Testis (tissue), 3 donors: ENCODE results near the gene PRKN. TPM values are rescaled to one million over a fixed set of nuclear protein-coding genes. Genes with fewer than 3 reads are reported as not detected.

Experiments
- DNase-seq: peaks from one replicate; pipeline ENCODE4 v3.0.0-alpha.2; 2019
- H3K27ac ChIP-seq, 2 donors: fragments of 200-600 bp; sonication (generic); one replicate each; pipeline ENCODE4 v1.5.1; 2019
- H3K27me3 ChIP-seq: fragments of 200-600 bp; sonication (generic); one replicate; pipeline ENCODE4 v1.5.1; 2019
- H3K36me3 ChIP-seq: fragments of 200-600 bp; sonication (generic); one replicate; pipeline ENCODE4 v1.5.1; 2017; ENCODE audit warnings: low read depth; ENCODE audit errors: missing control alignments
- H3K4me1 ChIP-seq: fragments of 200-600 bp; sonication (generic); one replicate; pipeline ENCODE4 v1.5.1; 2019
- H3K4me3 ChIP-seq, 2 donors: fragments of 200-600 bp; sonication (generic); one replicate each; pipeline ENCODE4 v1.5.1; 2017 to 2019
- H3K9me3 ChIP-seq: fragments of 200-600 bp; sonication (generic); one replicate; pipeline ENCODE4 v1.5.1; 2017
- CTCF ChIP-seq, 3 experiments: fragments of 450-650 bp in 2 of 3; fragments of 200-600 bp in 1 of 3; sonication (generic) in 1 of 3; IDR thresholded peaks; one replicate each; pipeline ENCODE4 v1.5.1; 2016 to 2019; ENCODE audit warnings: antibody characterized with exemption in 3 of 3, mild to moderate bottlenecking in 2 of 3, moderate library complexity in 1 of 3
- POLR2A ChIP-seq: fragments of 450-650 bp; IDR thresholded peaks from one replicate; pipeline ENCODE4 v1.6.1; 2017; ENCODE audit warnings: antibody characterized with exemption, mild to moderate bottlenecking, moderate library complexity
- WGBS, 2 donors: methylation state at CpG; one replicate each; pipeline ENCODE4 v1.1.5; 2018; 5-methylcytosine and 5-hydroxymethylcytosine counted together
- intact Hi-C: fragments of 100-400 bp; cut with DNase I; formaldehyde crosslinking; loops from one replicate; pipeline ENCODE4 v1.15.1; 2023; ENCODE audit warnings: low total_unique reads
- polyA plus RNA-seq: library from polyadenylated mRNA; stranded (reverse); fragments of 350-450 nt; fragmentation: Illumina TruSeq; extraction: RNeasy Lipid Tissue Mini Kit (QIAGEN cat#74804); gene quantifications from one replicate; pipeline ENCODE4 v1.2.3, GENCODE V29; 2014; ENCODE audit warnings: low read depth, low replicate concordance; ENCODE audit not compliant: insufficient read depth
- total RNA-seq, 2 donors: library from RNA; depleted of rRNA; stranded (reverse); fragments of >200 nt; gene quantifications; one replicate each; pipeline ENCODE4 v1.2.3, GENCODE V29; 2016

PRKN gene
- total and polyA plus RNA-seq, 3 donors from 2014 or later: 19.1 to 34.5 (median 28.8) TPM

GRCh38 chr6:162219266-162219665 is 508.3 kb downstream of the PRKN start:
- intact Hi-C loops: no loop called here
- no peak for DNase-seq

GRCh38 chr6:162217811-162218493 is 509.6 kb downstream of the PRKN start:
- WGBS, 2 donors: 93 to 94% methylated on average over 11 of the region's 11 CpGs
- no peak for TF ChIP-seq POLR2A
- no peak for TF ChIP-seq CTCF (IDR thresholded peaks at IDR 0.05)
- no peaks in the 10 kb centered on the region for H3K9me3 ChIP-seq
- H3K4me3 ChIP-seq: no peak overlapping the region
- H3K36me3 ChIP-seq: no peaks in the 10 kb centered on the region
- intact Hi-C loops: no loop called here
- no peaks in the 10 kb centered on the region for H3K4me1 ChIP-seq
- H3K27me3 ChIP-seq: no peaks in the 10 kb centered on the region
- no peak overlapping the region for H3K27ac ChIP-seq
- no peak for DNase-seq

More at GRCh38 chr6:162219266-162219665, 508.3 kb downstream of the PRKN start:
- no peak for TF ChIP-seq CTCF (IDR thresholded peaks at IDR 0.05)
- TF ChIP-seq POLR2A: no peak
- Histone ChIP-seq H3K4me1 (no peaks in the 10 kb centered on the region), H3K27me3 (no peaks in the 10 kb centered on the region), H3K36me3 (no peaks in the 10 kb centered on the region), H3K4me3 (no peak overlapping the region), H3K9me3 (no peaks in the 10 kb centered on the region), H3K27ac (no peak overlapping the region)
- WGBS, 2 donors: 92 to 94% methylated on average over 4 of the region's 4 CpGs

- 92 to 96% methylated on average over 1 of the region's 1 CpG for WGBS, 2 donors
Measured at GRCh38 chr6:162217058-162217457, 510.5 kb downstream of the PRKN start.

GRCh38 chr6:162211777-162212176 is 515.8 kb downstream of the PRKN start:
- intact Hi-C loops: no loop called here
- no peaks in the 10 kb centered on the region for H3K36me3 ChIP-seq
- DNase-seq: no peak
- H3K27me3 ChIP-seq: no peaks in the 10 kb centered on the region
- 82 to 86% methylated on average over 1 of the region's 1 CpG for WGBS, 2 donors
- no peaks in the 10 kb centered on the region for H3K9me3 ChIP-seq
- peak overlapping the region in 1 of 2 donors; percentile 13 for H3K27ac ChIP-seq
- TF ChIP-seq CTCF (IDR thresholded peaks at IDR 0.05) (no peak), POLR2A (no peak)
- no peak overlapping the region for H3K4me3 ChIP-seq
- no peaks in the 10 kb centered on the region for H3K4me1 ChIP-seq

More at GRCh38 chr6:162217058-162217457, 510.5 kb downstream of the PRKN start:
- Histone ChIP-seq H3K9me3 (no peaks in the 10 kb centered on the region), H3K4me1 (no peaks in the 10 kb centered on the region), H3K36me3 (no peaks in the 10 kb centered on the region), H3K27me3 (no peaks in the 10 kb centered on the region), H3K4me3 (no peak overlapping the region), H3K27ac (no peak overlapping the region)
- TF ChIP-seq CTCF (IDR thresholded peaks at IDR 0.05): no peak
- TF ChIP-seq POLR2A: no peak
- intact Hi-C loops: no loop called here
- DNase-seq: no peak

- no peaks in the 10 kb centered on the region for H3K27me3 ChIP-seq
- H3K4me3 ChIP-seq: no peak overlapping the region
- no peak for DNase-seq
- TF ChIP-seq CTCF (IDR thresholded peaks at IDR 0.05): no peak
- intact Hi-C loops: no loop called here
- no peaks in the 10 kb centered on the region for H3K36me3 ChIP-seq
- no peaks in the 10 kb centered on the region for H3K9me3 ChIP-seq
- no peaks in the 10 kb centered on the region for H3K4me1 ChIP-seq
- no peak overlapping the region for H3K27ac ChIP-seq
- WGBS, 2 donors: 66 to 73% methylated on average over 3 of the region's 3 CpGs
Measured at GRCh38 chr6:162211022-162211421, 516.5 kb downstream of the PRKN start.
